Mesenchymal stem cell (in vitro differentiated cells and primary cell): Measurements from ENCODE around the gene IGFBP5.

Experiments used
- DNase-seq: peaks from one replicate; pipeline ENCODE4 v3.0.0-alpha.2; 2013
- H2AFZ ChIP-seq: one replicate; pipeline ENCODE4 v1.6.1; 2013; ENCODE audit warnings: low read depth, mild to moderate bottlenecking, control low read depth, inconsistent platforms, low read length, moderate library complexity
- H2AK5ac ChIP-seq: 2 replicates; pipeline ENCODE4 v1.6.1; 2013; ENCODE audit warnings: low read length, moderate library complexity, mild to moderate bottlenecking, inconsistent platforms; ENCODE audit not compliant: severe bottlenecking
- H2BK120ac ChIP-seq: one replicate; pipeline ENCODE4 v1.6.1; 2013; ENCODE audit warnings: low read depth, mild to moderate bottlenecking, inconsistent platforms, low read length, moderate library complexity
- H2BK12ac ChIP-seq, 2 experiments: one replicate each; pipeline ENCODE4 v1.6.1; 2013; ENCODE audit warnings: inconsistent platforms in 2 of 2, low read length in 2 of 2, mild to moderate bottlenecking in 2 of 2, moderate library complexity in 2 of 2, control low read depth in 1 of 2
- H2BK15ac ChIP-seq: one replicate; pipeline ENCODE4 v1.6.1; 2013; ENCODE audit warnings: mild to moderate bottlenecking, low read depth, inconsistent platforms; ENCODE audit not compliant: poor library complexity, severe bottlenecking
- H2BK5ac ChIP-seq: 2 replicates; pipeline ENCODE4 v1.6.1; 2013; ENCODE audit warnings: low read depth, mild to moderate bottlenecking, low read length, control low read depth, inconsistent platforms; ENCODE audit not compliant: poor library complexity, severe bottlenecking
- H3K14ac ChIP-seq, 2 experiments: one replicate each; pipeline ENCODE4 v1.6.1; 2013; ENCODE audit warnings: inconsistent platforms in 2 of 2, low read length in 2 of 2, control low read depth in 1 of 2, mild to moderate bottlenecking in 1 of 2, moderate library complexity in 1 of 2
- H3K18ac ChIP-seq, 2 experiments: one replicate each; pipeline ENCODE4 v1.6.1; 2013; ENCODE audit warnings: inconsistent platforms in 2 of 2, low read length in 2 of 2, control low read depth in 1 of 2, low read depth in 1 of 2, mild to moderate bottlenecking in 1 of 2
- H3K23ac ChIP-seq, 2 experiments: one replicate each; pipeline ENCODE4 v1.6.1; 2013; ENCODE audit warnings: inconsistent platforms in 2 of 2, low read length in 2 of 2, mild to moderate bottlenecking in 2 of 2, moderate library complexity in 2 of 2, control low read depth in 1 of 2
- H3K27ac ChIP-seq: 2 replicates; pipeline ENCODE4 v1.5.1; 2013; ENCODE audit warnings: mild to moderate bottlenecking, moderate library complexity, low read length, control low read depth, inconsistent platforms; ENCODE audit not compliant: poor library complexity, severe bottlenecking
- H3K27me3 ChIP-seq, 2 experiments: 2 replicates each; pipeline versions ENCODE4 v1.6.1 to v1.7.0; 2013; ENCODE audit warnings: low read length in 2 of 2, mild to moderate bottlenecking in 2 of 2, moderate library complexity in 2 of 2, control low read depth in 1 of 2, inconsistent platforms in 1 of 2; ENCODE audit not compliant: control insufficient read depth in 1 of 2, insufficient read depth in 1 of 2
- H3K36me3 ChIP-seq, 2 experiments: 2 replicates each; pipeline versions ENCODE4 v1.6.1 to v1.7.0; 2013; ENCODE audit warnings: low read length in 2 of 2, control low read depth in 1 of 2, inconsistent platforms in 1 of 2, low read depth in 1 of 2, mild to moderate bottlenecking in 1 of 2; ENCODE audit not compliant: insufficient read depth in 2 of 2, control insufficient read depth in 1 of 2
- H3K4ac ChIP-seq, 2 experiments: one replicate each; pipeline ENCODE4 v1.6.1; 2013; ENCODE audit warnings: inconsistent platforms in 2 of 2, low read length in 2 of 2, mild to moderate bottlenecking in 2 of 2, moderate library complexity in 2 of 2, control low read depth in 1 of 2, low read depth in 1 of 2
- H3K4me1 ChIP-seq: 2 replicates; pipeline ENCODE4 v1.6.1; 2013; ENCODE audit warnings: low read depth, low read length, control low read depth; ENCODE audit not compliant: control insufficient read depth, insufficient read depth
- H3K4me2 ChIP-seq: 2 replicates; pipeline ENCODE4 v1.6.1; 2013; ENCODE audit warnings: low read length, mild to moderate bottlenecking, inconsistent platforms; ENCODE audit not compliant: poor library complexity, severe bottlenecking
- H3K4me3 ChIP-seq, 2 experiments: 2 replicates each; pipeline versions ENCODE4 v1.5.1 to v1.7.0; 2013; ENCODE audit warnings: low read length in 2 of 2, mild to moderate bottlenecking in 2 of 2, control low read depth in 1 of 2, low read depth in 1 of 2; ENCODE audit not compliant: insufficient read depth in 1 of 2
- H3K79me1 ChIP-seq: replicated peaks from 2 replicates; pipeline ENCODE4 v1.6.1; 2013; ENCODE audit warnings: mild to moderate bottlenecking, control low read depth, low read length, inconsistent platforms; ENCODE audit not compliant: poor library complexity, severe bottlenecking
- H3K9ac ChIP-seq: 2 replicates; pipeline ENCODE4 v1.7.0; 2013; ENCODE audit warnings: mild to moderate bottlenecking, low read length, moderate library complexity
- H3K9me3 ChIP-seq: 2 replicates; pipeline ENCODE4 v1.7.0; 2013; ENCODE audit warnings: mild to moderate bottlenecking, low read length; ENCODE audit not compliant: control insufficient read depth
- H4K8ac ChIP-seq: one replicate; pipeline ENCODE4 v1.6.1; 2013; ENCODE audit warnings: inconsistent platforms, mild to moderate bottlenecking, low read length, moderate library complexity
- H4K91ac ChIP-seq: one replicate; pipeline ENCODE4 v1.6.1; 2013; ENCODE audit warnings: mild to moderate bottlenecking, low read length, inconsistent platforms
- WGBS: methylation state at CpG from one replicate; pipeline ENCODE4 v1.1.7; 2013; ENCODE audit warnings: mixed read lengths; 5-methylcytosine and 5-hydroxymethylcytosine counted together

The IGFBP5 gene

DNA sequence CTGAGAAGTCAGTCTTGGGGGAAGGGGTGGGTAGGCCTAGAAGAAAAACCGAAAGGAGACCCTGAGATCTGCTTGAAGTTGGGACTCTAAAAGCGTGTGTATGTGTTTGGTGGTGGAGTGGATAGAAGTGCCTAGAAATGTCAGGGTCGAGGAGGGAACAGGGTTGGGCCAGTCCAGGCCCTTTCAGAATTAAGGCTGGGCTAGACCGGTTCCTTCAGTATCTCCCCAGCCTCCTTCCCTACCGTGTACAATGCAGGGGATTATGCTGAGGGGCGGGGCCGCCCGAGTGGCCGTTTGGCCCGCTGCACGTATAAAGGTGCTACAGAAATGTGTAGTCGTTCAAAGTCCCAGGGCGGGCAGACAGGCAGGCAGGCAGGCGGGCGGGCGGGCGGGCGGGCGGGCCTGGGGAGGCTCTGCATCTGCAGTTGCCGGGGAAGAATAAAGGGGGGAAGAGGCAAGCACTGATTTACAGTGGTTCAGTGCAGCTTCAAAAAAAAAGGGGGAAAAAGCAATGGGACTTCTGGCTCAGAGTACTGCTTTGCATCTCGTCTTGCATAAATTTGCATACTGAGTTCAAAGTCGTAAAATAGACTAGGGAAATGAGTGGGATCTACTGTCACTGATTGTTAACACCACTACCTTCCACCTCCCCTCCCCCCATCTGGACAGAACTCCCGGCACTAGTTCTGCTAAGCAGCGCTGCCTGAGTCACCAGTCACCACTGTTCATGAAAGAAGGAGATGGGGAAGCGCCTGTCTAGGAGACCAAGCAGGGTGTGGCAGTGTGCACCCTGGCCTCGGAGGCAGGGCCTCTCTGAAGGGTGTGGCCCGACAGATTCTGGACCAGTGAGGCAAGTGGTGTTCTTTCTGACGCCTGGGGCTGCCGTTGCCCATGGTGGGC, 58.5 kb downstream of the IGFBP5 start:
- 9% methylated on average over 23 of the region's 29 CpGs for WGBS
- Histone ChIP-seq H3K9me3 (no peaks in the 10 kb centered on the region), H2BK120ac (no peak overlapping the region), H3K18ac (peak overlapping the region in 1 of 2 experiments; percentile 84), H3K4ac (peak overlapping the region in 1 of 2 experiments; percentile 65), H2AK5ac (peak overlapping the region; percentile 25), H4K91ac (no peak overlapping the region), H3K9ac (no peak overlapping the region), H3K79me1 (peaks cover 12% of the 10 kb centered on the region), H3K27ac (peak overlapping the region; percentile 89), H2BK15ac (peak overlapping the region; percentile 73), H3K36me3 (peaks cover 0 to 8% of the 10 kb centered on the region in 2 experiments), H4K8ac (peak overlapping the region; percentile 66), H2BK5ac (no peak overlapping the region), H3K23ac (no peak overlapping the region), H3K4me3 (no peak overlapping the region), H3K4me1 (peaks cover 26% of the 10 kb centered on the region), H3K14ac (no peak overlapping the region), H2BK12ac (no peak overlapping the region), H2AFZ (no peak overlapping the region), H3K27me3 (peaks cover 0 to 68% of the 10 kb centered on the region in 2 experiments), H3K4me2 (peak overlapping the region; percentile 93)
- peak; percentile 77 for DNase-seq

GRCh38 chr2:216635701-216636550, 59.4 kb downstream of the IGFBP5 start:
- H3K23ac ChIP-seq = no peak overlapping the region
- H4K8ac ChIP-seq = peak overlapping the region; percentile 62
- peak overlapping the region; percentile 78 for H2AK5ac ChIP-seq
- 20% methylated on average over 17 of the region's 18 CpGs for WGBS
- no peaks in the 10 kb centered on the region for H3K9me3 ChIP-seq
- H3K4me3 ChIP-seq = peak overlapping the region in 1 of 2 experiments; percentile 27
- no peak overlapping the region for H2BK5ac ChIP-seq
- H2BK120ac ChIP-seq = no peak overlapping the region
- peak overlapping the region; percentile 93 for H3K4me2 ChIP-seq
- no peak overlapping the region for H2BK12ac ChIP-seq
- peaks cover 0 to 74% of the 10 kb centered on the region in 2 experiments for H3K27me3 ChIP-seq
- no peak overlapping the region for H3K9ac ChIP-seq
- no peak overlapping the region for H2BK15ac ChIP-seq
- H3K4ac ChIP-seq = peak overlapping the region in 1 of 2 experiments; percentile 65
- H3K79me1 ChIP-seq = peaks cover 12% of the 10 kb centered on the region
- H3K4me1 ChIP-seq = peaks cover 26% of the 10 kb centered on the region
- peak overlapping the region; percentile 89 for H3K27ac ChIP-seq
- H4K91ac ChIP-seq = peak overlapping the region; percentile 69
- H3K14ac ChIP-seq = peak overlapping the region in 1 of 2 experiments; percentile 44
- H3K18ac ChIP-seq = peak overlapping the region; percentile 11 to 84
- no peak overlapping the region for H2AFZ ChIP-seq
- H3K36me3 ChIP-seq = peaks cover 0 to 7% of the 10 kb centered on the region in 2 experiments
- DNase-seq = peak; percentile 57

GRCh38 chr2:216635171-216635570, 60.2 kb downstream of the IGFBP5 start:
- H2BK15ac ChIP-seq = no peak overlapping the region
- peak; percentile 41 for DNase-seq
- WGBS = 11% methylated on average over 7 of the region's 7 CpGs

More at GRCh38 chr2:216635171-216635570, 60.2 kb downstream of the IGFBP5 start:
- Histone ChIP-seq H3K4me3 (peak overlapping the region in 1 of 2 experiments; percentile 2), H3K27ac (peak overlapping the region; percentile 89), H4K8ac (peak overlapping the region; percentile 35), H2BK12ac (no peak overlapping the region), H3K4me1 (peaks cover 26% of the 10 kb centered on the region), H4K91ac (no peak overlapping the region), H3K9ac (no peak overlapping the region), H3K9me3 (no peaks in the 10 kb centered on the region), H3K4ac (peak overlapping the region in 1 of 2 experiments; percentile 4), H3K27me3 (peaks cover 0 to 72% of the 10 kb centered on the region in 2 experiments), H2BK120ac (peak overlapping the region; percentile 87), H3K79me1 (peaks cover 6% of the 10 kb centered on the region), H3K14ac (no peak overlapping the region), H2AK5ac (peak overlapping the region; percentile 7), H2BK5ac (no peak overlapping the region), H3K18ac (peak overlapping the region; percentile 46 to 63), H3K23ac (no peak overlapping the region), H2AFZ (no peak overlapping the region), H3K4me2 (peak overlapping the region; percentile 93), H3K36me3 (no peaks in the 10 kb centered on the region)
